Kidney glomerular epithelial cell (primary cell): ENCODE results near the gene MAGI2.

Source experiments
- DNase-seq: peaks from one replicate; lab custom pipeline; 2025; lab: John Stamatoyannopoulos, UW

MAGI2 gene

DNA sequence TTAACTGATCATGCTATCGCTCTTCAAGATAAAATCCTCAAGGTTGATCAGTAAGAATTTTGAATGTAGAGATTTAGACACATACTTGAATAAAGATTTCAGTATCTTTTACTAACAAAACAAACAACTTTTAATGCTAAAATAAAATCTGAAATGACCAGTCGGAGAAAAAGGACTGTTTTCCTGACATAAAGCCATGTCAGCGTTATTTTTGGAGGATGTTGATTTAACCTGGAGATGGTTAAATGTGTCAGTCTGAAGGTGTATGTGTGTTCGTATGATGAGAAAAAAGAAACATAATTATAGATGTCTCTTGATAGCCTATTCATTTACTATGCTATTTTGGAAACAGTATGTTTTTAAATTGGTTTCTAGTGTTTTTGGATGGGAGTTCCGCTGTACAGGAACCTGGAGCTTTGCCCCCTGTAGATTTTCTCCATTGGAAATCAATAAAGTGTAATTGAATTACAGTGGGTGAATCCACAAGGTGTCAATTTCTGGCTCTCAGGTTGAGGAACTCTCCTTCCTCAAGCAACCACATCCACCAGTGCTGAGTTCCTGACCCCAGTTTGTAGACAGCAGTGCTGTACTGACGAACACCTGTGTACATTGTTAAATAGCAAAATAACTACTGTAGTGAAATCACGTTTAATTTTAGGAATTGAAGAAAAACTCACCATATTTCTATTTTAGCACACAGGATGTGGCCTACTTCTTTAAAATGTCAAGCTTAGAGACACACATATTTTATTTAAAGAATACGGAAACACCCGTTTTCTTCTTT, 670.1 kb downstream of the MAGI2 start:
- DNase-seq = no peak

DNA sequence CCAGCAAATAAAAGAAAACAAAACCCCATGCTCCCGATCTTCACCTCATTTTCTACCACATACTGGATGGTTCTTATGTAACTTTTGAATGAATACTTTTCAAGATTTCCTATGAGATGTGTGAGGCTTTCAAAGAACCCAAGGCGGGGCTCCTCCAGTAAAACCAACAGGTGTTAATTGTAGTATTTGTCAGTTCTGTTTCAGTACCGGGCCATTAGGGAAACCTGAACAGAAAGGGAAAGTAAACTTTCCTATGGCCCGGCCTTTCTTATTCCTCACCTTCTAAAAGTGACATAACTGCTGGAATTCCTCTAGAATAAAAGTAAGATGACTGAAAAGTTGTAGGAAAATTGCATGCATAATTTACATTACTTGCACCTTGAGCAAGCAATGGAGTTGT, 672.9 kb downstream of the MAGI2 start:
- no peak for DNase-seq

- no peak for DNase-seq
These were observed 673.7 kb downstream of the MAGI2 start for GRCh38 chr7:78779788-78780187.

DNA sequence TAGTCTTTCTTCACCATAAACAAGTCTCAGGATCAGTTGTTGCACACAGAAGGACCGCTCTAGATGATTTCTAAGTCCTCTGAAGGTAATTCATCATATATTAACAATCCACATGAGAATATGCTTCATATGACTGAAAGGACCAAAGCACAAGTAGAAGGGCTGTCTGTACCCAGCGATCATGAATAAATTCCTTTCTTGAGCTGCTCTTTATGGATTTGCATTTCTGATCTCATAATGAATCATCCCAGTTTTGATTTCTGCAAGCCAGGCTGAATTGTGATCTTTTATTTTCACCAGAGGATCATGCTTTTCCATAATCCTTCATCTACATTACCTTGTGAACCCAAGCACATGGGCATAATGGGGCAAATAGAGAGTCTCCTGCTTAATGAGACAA, 675.6 kb downstream of the MAGI2 start:
- no peak for DNase-seq

GRCh38 chr7:78770422-78771410, 682.8 kb downstream of the MAGI2 start:
- no peak for DNase-seq

GRCh38 chr7:78769481-78770101, 683.9 kb downstream of the MAGI2 start:
- no peak for DNase-seq

GRCh38 chr7:78768859-78769258, 684.6 kb downstream of the MAGI2 start:
- DNase-seq = no peak

GRCh38 chr7:78765943-78766729, 687.3 kb downstream of the MAGI2 start:
- no peak for DNase-seq

- DNase-seq = no peak
These were observed 688.9 kb downstream of the MAGI2 start for GRCh38 chr7:78764571-78764970.

DNA sequence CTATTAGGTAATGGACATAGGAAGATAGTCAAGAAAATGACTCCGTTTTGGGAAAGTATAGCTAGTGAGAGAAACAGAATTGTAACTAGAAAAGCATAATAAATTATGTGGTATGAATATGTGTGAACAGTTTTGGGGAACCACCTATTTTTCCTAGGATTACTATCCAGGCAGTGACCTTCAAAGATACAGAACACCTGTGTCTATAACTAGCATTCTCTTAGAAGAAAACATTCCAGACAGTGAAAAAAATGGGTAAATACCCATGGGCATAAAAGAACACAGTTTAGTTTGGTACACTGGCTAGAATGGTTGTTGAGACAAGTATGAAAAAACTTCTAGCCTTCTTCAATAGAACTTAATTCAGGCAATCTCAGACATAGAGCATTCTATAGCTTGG, 690.8 kb downstream of the MAGI2 start:
- DNase-seq = no peak

DNA sequence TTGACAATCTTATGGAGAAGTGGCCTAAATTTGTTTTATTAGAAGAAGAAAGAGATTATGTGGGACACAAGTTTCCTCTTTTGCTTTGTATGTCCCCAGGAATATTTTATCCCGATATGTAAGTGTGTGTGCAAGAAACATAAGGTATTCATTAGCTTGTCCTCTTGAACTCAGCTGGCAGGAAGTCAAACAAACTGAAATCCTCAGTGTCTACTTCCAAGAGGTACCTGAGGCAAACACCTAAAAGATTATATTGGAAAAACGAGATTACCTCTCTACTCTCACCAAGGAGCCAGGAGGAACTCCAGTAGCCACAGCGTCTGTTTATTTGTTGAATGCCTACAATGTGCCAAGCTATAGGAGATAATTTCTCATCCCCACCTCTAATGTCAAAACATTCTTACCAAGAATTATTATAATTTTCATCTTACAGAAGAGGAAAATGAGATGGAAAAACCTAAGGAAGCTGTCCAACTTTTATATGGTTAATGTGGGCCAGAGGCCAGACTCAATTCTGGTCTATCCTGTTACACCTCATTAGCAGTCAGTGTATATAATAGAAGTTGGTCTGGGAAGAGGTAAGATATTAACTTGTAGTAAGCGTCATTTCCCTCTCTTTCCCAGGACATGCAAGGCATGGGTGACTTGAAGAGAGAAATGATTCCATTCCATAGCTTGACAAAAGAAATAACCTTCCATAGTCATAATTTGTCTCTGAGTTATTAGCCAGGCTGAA, 692.7 kb downstream of the MAGI2 start:
- peak; percentile 23 for DNase-seq

- DNase-seq = no peak
These were observed 700.9 kb downstream of the MAGI2 start for GRCh38 chr7:78752554-78752953.

DNA sequence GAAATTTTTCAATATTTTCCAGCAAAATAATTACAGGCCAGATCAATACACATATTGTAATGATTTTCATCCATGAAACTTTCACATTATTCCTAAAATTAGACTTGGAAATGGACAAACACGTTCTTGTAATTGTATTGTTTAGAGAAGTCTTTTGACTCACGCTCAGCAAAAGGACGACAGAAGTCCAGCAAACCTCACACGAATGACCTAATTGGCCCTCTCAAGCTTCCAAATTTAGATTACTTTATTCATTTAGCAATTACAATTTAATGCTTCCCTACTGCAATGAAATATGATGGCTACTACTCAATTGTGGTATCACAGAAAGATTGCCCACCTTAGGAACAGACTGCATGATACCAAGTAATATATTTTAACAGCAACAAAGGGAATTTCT, 702.2 kb downstream of the MAGI2 start:
- no peak for DNase-seq

- no peak for DNase-seq
These were observed 704.3 kb downstream of the MAGI2 start for GRCh38 chr7:78749052-78749746.

DNA sequence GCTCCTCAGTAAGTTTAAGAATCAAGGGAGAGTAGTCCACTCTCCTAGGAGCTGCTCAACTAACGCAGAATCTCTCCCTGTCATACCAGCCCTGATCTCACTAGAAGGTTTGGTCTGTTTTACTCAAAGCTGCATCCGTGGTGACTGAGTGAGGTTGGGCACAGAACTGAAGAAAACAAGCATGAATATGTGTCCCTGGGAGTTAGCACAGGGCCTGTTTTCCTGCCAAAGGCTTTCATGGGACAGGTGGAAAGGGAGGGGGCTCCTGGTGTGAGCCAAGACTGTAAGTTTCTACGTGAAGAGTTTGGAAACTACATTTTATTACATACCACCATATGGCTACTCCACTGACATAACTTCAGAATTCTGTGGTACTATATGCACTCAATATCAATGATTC, 705.9 kb downstream of the MAGI2 start:
- DNase-seq = no peak

- no peak for DNase-seq
These were observed 707.2 kb downstream of the MAGI2 start for GRCh38 chr7:78746301-78746700.

- DNase-seq = no peak
These were observed 710.8 kb downstream of the MAGI2 start for GRCh38 chr7:78742694-78743093.

DNA sequence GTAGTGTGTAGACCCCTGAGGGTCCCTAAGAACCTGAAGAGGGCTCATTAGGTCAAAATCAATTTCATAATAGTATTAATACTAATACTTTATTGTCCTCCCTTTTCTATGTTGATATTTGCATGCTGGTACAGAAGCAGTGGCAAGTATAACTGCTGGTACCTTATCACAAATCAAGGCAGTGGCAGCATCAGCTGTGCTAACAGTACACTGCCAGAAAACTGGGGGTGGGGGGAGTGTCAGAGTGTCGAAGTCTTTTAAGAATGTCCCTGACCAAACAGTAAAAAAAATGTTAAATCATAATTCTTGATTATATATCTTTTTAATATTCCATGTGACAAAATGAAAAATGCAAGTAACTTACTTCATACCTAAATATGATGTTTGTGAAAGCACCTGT, 716.9 kb downstream of the MAGI2 start:
- no peak for DNase-seq

DNA sequence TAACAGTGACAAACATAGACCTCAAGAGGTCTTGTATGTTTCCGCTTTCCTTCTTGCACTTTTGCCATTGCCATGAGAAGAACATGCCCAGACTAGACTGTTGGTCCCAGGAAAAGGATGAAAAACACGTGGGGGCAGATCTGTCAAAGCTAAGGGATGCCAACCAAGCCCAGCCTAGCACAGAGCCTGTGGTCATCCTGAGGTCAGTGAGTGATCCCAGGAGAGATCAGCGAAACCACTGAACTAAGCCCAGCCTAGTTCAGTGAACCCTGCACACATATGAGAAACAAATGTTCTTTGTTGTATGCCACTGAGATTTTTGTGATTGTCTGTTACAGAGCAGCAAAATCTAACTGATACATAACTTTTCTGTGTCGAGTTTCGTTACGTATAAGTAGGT, 718.8 kb downstream of the MAGI2 start:
- DNase-seq = no peak

- DNase-seq = no peak
These were observed 733.4 kb downstream of the MAGI2 start for GRCh38 chr7:78720066-78720465.
